Measurements from ENCODE around the gene ZFTA. TPM values are rescaled to one million over a fixed set of nuclear protein-coding genes. Genes with fewer than 3 reads are reported as not detected.
"Not testable (repeated sequence)": the region's sequence is repeated elsewhere in the genome, so short reads cannot be mapped to it uniquely, and the experiment has no call there.

ZFTA gene
- 25.4 and 30.1 TPM in 2 replicates for total RNA-seq

DNA sequence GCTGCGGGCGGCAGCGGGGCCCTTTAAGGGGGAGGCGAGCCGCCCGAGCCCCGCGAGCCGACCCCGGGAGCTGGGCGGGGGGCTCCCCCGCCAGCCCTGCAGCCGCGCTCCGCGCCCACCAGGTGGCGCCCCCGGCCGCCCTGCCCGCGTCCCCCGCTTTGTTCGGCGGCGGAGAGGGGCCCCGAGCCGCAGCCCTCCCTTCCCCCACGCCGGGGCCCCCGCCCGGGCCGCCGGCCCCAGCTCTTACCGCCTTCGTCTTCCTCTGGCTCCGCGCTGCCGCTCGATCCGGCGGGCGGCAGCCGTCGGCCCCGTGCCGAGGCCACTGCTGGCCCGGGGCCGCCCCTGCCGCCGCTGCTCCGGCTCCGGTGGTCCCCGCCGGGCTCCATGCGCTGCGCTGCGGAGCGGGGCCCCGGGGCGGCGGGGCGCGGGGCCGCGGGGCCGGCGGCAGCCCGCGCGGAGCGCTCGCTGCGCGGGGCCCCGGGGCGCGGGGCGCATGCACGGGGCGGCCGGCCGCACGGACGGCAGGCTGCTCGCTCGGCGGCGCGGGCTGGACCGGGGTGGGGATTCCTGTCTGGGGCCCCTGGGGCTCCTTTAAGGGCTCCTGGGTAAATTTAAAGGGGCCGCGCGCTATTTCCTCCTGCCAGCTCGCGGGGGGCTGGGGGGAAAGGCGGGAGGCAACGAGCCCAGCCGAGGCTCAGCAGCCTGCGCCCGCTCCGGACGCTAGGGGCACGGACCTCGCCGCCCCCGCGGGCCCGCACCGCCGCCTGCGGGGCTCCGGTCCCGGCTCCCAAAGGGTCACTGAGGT lies at the start of gene ZFTA:
Gene ZFTA, minus strand, starts transcription at position 539 of the 805 bp plus-strand sequence. Its CDS starts 153 bp downstream, at position 386.
- DNase-seq = peak; percentile 66

DNA sequence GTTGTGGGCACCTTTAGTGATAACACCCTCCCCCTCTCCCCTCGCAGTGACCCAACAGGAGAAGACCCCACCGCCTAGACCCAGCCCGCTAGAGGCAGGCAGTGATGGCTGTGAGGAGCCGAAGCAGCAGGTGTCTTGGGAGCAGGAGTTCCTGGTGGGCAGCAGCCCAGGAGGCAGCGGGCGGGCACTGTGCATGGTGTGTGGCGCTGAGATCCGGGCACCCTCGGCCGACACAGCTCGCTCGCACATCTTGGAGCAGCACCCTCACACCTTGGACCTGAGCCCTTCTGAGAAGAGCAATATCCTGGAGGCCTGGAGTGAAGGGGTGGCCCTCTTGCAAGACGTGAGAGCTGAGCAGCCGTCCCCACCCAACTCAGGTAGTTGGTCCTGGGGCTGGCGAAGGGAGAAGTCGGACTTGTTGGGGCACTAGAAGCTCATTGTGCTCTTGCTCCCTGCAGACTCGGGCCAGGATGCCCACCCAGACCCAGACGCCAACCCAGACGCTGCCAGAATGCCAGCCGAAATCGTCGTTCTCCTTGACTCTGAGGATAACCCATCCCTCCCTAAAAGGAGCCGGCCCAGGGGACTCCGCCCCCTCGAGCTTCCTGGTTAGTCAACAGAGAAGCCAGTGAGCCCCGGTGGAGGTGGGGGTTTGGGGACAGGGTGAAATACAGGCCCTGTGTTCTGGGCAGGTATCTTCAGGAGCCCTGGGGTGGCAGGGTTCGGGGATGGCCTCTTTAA lies 49.4 kb upstream of the ZFTA start:
- DNase-seq = no peak

DNA sequence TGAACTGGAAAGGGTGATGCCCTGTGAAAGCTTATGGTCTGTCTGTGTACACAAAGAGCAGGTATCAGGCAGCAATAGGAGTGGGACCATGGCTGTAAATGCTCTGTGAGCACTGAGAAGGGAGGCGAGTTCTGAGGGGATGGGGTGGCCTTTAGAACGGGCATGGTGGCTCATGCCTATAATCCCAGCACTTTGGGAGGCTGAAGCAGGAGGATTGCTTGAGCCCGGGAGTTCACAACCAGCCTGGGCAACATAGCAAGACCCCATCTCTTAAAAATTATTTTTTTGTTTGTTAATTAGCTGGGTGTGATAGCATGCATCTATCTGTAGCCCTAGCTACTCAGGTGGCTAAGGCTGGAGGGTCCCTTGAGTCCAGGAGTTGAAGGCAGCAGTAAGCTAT lies 48.2 kb upstream of the ZFTA start:
- no peak for DNase-seq

DNA sequence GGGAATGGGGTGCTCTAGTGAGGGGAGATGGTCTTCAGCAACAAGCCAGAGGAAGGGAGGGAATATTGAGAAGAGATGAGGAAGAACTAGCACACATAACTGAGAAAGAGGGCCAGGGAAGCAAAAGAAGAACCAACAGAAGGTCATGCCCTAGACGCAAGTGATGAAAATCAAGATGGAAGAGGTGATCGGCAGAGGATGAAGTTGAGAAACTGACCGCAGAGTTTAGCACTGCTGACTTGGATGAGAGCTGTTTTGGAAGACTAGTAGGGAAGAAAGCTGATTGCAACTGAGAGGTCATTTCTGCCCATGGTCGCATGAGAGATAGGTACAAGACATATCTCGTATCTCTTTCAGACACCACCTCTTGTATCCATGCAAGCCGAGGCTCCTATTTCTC lies 47.6 kb upstream of the ZFTA start:
- DNase-seq = no peak

DNA sequence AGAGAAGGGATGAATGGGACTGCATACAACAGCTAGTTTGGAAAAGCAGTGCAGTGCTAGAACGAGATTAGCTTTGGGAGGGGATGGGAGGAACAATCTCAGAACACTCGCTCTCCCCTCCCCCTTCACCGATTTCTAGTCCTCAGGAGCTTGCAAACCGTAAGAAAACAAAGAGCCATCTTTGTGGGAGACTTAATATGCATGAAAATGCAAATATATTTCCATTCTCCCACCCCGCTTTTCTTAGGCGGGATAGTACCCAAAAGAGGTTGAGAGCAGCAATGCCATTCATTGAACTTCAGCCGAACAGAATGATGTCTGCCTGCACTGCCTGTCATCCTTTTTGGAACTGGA lies 45.8 kb upstream of the ZFTA start:
- DNase-seq = peak; percentile 18

DNA sequence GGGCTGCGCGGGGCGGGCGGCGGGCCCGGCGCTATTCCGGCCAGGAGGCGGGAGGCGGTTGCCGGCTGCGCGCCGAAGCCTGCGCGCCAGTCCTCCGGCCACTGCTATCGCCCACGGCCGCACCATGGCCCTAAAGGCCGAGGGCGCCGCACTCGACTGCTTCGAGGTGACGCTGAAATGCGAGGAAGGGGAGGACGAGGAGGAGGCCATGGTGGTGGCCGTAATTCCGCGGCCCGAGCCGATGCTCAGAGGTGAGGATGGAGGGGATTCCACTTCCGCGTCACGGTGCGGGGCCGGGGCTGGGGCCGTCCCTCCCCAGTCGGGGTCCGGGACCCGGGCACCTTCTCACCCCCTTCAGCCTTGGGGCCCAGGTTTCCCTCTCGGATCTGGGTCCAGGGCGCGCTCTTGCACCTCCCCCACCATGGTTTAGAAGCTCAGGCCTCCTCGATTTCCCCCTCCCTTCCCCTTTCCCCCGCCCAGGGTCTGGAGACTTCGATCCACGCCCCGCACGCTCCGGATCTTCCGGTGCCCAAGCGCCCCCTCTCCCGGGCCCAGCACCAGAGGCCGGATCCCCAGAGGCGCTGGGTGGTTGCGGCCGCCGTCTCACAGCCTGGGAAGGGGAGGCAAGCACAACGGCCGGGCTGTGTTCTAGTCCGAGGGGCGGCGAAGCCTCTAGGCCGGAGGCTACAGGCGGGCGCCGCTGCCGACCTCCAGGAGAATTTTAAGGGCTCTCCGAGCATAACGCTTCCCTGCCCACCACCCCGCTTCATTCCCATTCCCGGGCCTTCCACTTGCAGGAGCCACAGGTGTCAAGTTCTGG lies 45.2 kb upstream of the ZFTA start:
- DNase-seq = peak; percentile 54

GRCh38 chr11:63813035-63813562 lies 44.5 kb upstream of the ZFTA start, which contains the start of gene SPINDOC:
SPINDOC (plus strand) TSS chr11:63813456; CDS start chr11:63813687, 231 bp downstream.
- DNase-seq = peak; percentile 75

DNA sequence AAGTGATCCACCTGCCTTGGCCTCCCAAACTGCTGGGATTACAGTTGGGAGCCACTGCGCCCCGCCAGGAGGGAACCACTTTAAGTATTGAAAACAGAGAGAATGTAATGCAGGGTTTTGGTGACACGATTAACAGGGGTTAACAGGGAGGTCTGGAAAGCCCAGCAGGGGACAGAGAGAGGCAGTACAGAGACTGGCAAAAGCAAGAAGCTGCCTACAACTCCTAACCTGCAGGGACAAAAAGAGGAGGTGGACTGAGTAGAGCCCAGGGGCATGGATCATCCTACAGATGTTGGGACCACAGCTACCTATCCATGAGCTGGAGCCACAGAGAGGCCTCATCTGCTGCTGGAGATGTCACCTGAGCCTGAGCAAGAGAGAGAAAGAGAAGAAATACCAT lies 42.9 kb upstream of the ZFTA start:
- no peak for DNase-seq

GRCh38 chr11:63810383-63810782 lies 41.8 kb upstream of the ZFTA start:
- DNase-seq = not testable (repeated sequence)

- DNase-seq = peak; percentile 46
Measured at GRCh38 chr11:63805844-63806415, 37.4 kb upstream of the ZFTA start.

DNA sequence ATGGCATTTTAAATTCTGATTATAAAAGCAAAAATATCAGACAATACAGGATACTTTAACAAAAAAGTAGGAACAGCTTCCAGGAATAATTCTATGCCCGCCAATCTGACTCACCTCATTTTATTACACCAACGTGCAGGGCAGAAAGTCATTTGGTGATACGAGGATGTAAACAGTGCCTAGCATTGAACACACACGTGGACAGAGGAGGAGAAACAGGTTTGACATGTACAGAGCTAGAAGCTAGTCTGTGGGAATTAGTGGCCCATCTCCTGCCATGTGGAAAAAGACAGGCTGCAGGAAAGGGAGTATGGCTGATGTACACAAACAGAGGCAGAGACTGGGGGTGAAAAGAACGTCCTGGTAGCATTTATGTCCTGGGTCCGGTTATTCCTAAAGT lies 35.7 kb upstream of the ZFTA start:
- peak; percentile 14 for DNase-seq

GRCh38 chr11:63802637-63803414 lies 34.3 kb upstream of the ZFTA start:
- DNase-seq = no peak

DNA sequence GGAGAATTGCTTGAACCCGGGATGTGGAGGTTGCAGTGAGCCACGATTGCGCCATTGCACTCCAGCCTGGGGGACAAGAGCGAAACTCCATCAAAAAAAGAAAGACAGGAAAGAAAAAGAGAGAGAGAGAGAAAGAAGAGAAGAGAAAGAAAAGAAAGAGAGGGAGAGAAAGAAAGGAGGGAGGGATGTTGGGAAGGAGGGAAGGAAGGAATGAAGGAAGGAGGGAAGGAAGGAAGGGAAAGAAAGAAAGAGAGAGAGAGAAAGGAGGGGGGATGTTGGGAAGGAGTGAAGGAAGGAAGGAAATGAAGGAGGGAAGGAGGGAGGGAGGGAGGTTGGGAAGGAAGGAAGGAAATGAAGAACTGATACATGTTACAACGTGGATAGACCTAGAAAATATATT lies 32.3 kb upstream of the ZFTA start:
- no peak for DNase-seq

GRCh38 chr11:63795066-63795465 lies 26.5 kb upstream of the ZFTA start:
- no peak for DNase-seq

DNA sequence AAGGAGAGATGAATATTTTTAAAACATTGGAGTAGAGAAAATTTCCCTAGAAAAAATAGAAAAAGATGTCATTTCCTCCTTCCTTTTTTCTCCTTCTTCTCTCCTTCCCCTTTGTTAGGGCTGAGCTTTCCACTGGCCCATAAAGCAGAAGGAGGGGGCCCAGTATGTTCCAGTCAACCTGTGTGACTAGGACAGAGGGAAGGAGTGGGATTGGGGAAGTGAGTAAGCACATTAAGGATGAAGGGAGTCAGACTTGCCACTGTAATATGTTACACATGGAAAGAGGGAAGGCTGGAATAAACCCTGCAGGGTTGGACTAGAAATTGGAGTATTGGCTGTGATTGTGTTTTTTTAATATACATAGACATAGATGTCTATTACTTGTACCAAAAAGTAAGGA lies 24.6 kb upstream of the ZFTA start:
- DNase-seq = no peak

DNA sequence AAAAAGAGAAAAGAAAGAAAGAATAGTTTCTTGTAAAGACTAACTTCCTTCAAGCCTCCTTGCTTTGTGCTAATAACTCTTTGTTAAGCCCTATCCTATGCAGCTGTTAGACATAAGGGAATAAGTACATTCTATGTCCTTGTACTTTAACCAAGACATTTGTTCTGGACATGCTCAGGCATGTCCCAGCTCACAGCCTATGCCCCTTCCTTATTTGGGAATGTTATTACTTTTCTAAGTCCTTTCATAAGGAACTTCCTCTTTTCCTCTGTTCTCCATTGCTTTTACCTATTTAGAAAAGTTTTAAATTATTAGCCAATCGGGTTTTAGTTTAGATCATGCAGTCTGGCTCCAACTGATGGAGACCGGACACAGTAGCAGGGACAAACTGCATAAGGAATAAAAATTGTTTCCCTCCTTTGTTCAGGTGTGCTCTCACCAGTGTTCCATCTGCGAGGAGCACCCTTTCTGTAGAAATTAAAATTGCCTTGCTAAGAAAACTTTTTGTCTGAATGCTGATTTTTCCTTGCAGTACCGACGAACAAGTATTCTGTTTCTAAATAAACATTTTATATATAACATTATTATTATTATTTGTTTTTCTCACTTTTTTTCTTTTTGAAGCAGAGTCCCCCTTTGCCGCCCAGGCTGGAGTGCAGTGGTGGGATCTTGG lies 23.1 kb upstream of the ZFTA start:
- DNase-seq = no peak

GRCh38 chr11:63785823-63786222 lies 17.2 kb upstream of the ZFTA start:
- DNase-seq = no peak

DNA sequence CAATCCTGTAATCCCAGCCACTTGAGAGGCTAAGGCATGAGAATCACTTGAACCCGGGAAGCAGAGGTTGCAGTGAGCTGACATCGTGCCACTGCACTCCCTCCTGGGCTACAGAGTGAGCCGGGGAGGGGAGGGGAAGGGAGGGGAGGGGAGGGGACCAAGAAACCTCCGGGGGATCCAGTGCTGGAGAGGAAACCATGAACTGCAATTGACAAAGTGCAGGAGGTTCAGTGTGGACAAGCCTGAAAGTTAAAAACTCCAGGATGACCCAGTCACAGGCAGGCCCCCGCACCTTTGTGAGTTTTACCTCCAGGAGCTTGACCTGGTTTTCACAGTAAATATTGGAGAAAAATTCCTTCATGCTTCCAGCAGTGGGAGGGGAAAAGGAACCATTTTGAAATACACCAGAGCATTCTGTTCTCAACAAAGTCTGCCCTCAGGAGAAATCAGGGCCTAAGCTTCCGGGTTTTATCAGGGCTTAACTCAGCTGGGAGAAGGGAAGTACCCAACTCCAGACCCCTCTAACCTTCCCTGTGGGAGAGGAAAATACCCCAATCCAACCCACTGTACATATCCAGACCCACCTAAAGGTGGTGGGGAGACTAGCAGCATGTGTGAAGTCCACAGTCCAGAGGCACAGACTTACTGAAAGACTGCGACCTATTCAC lies 15.5 kb upstream of the ZFTA start:
- DNase-seq = no peak

DNA sequence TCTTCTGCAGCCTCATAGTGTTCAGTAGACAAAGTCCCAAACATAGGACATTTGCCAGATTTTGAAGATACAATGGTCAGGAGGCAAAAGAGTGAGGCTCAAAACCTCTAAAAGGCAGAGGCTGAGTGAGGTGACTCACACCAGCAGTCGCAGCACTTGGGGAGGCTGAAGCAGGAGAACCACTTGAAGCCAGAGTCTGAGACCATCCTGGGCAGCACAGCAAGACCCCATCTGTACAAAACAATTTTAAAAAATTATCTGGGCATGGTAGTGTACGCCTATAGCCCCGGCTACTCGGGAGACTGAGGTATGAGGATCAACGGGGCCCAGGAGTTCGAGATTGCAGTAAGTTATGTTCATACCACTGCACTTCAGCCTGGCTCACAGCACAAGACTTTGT lies 14.2 kb upstream of the ZFTA start:
- DNase-seq = no peak

GRCh38 chr11:63779039-63779438 lies 10.5 kb upstream of the ZFTA start:
- peak; percentile 55 for DNase-seq

- no peak for DNase-seq
Measured at GRCh38 chr11:63775191-63775590, 6.6 kb upstream of the ZFTA start.

Measured in dermis blood vessel endothelial cell (primary cell).